Measurements from ENCODE around the gene VAV3.

VAV3 gene

DNA sequence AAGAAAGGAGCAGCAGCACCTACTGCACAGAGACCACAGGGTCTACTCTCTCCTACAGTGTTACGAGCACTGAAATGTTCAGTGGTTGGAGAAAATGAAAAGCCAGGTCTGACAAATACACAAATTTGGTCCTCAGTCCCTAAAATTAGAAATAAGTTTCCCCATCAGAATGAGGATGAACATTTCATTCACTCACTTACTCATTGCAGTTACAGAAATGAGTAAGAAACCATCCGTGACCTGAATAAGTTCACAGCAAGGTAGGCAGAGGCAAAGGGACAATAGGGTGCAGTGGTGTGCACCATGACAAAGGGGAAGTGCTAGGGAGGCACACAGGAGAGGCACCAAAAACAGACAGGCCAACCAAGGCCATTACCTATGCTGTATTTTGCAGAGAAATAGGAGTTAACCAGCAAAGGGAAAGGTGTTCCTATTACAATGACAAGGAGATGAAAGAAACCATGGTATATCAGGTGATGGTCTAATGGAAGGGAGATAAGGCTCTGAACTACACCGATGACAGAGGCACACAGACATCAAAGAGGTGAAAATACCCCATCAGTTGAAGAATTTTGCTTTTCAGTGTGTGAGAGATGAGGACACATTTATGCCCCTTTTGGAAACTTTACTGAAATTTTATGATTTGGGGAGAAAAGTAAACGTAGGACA lies 29.4 kb downstream of the VAV3 start:
- H3K27ac ChIP-seq = peak overlapping the region; percentile 11; the same call in 1 of the 2 replicates
- no peak for TF ChIP-seq CTCF (conservative IDR thresholded peaks at IDR 0.05)

- no peak for TF ChIP-seq CTCF (conservative IDR thresholded peaks at IDR 0.05)
- H3K27ac ChIP-seq = peak overlapping the region; percentile 11; the same call in 1 of the 2 replicates
These were observed 30.4 kb downstream of the VAV3 start for GRCh38 chr1:107934578-107934977.

GRCh38 chr1:107933736-107934135 lies 31.2 kb downstream of the VAV3 start:
- TF ChIP-seq CTCF (conservative IDR thresholded peaks at IDR 0.05) = no peak

DNA sequence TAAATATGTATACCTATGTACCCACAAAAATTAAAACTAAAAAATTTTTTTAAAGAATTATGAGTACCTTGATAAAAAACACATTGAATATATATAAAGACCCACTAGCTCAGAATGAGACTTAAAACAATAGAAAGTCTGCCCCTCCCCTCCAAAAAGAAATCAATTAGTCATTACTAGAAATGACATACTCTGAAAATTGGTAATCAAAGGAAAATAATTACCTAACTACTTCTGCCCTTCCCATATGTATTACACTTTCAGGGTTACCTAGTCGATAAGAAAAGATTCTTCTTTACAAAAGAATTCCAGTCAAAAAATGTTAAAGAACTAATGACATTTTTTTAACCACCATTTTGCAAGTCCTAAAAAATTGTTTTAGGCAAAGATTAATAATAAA lies 34.7 kb downstream of the VAV3 start:
- H3K27ac ChIP-seq = no peak overlapping the region
- no peak for TF ChIP-seq CTCF (conservative IDR thresholded peaks at IDR 0.05)

More at GRCh38 chr1:107933736-107934135, 31.2 kb downstream of the VAV3 start:
- no peak overlapping the region for H3K27ac ChIP-seq

DNA sequence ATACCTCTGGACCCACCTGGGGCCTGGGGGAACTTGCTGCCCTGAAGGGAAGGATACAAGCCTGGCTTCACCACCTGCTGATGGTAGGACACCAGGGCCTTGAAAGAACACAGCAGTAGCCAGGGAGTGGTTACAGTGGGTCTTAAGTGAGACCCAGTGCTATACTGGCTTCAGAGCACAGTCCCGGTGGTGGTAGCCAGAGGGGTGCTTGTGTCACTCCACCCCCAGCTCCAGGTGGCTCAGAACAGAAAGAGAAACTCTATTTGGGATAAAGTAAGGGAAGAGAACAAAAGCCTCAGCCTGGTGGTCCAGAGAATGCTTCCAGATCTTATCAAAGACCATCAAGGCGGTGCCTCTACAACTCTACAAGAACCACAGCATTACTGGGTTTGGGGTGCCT lies 37.2 kb downstream of the VAV3 start:
- no peak overlapping the region for H3K27ac ChIP-seq
- no peak for TF ChIP-seq CTCF (conservative IDR thresholded peaks at IDR 0.05)

DNA sequence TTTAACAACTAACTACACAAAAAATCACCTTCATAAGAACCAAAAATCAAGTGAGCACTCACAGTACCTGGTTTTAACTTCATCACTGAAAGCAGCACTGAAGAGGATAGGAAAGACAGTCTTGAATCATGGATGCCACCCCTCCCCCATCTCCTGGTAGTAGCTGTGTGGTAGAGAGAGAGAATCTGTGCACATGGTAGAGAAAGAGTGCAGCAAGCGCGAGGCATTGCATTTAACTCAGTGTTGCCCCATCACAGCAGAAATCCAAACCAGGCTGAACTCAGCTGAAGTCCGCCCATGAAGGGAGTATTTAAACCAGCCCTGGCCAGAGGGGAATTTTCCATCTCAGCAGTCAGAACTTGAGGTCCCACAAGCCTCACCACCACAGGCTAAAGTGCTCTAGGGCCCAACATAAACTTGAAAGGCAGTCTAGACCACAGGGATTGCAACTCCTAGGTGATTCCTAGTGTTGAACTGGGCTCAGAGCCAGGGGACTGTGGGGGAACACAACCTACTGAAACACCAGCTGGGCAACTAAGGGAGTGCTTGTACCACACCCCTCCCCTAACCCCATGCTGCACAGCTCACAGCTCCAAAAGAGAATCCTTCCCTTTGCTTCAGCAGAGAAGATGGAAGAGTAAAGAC lies 38.4 kb downstream of the VAV3 start:
- no peak for TF ChIP-seq CTCF (conservative IDR thresholded peaks at IDR 0.05)
- H3K27ac ChIP-seq = no peak overlapping the region

DNA sequence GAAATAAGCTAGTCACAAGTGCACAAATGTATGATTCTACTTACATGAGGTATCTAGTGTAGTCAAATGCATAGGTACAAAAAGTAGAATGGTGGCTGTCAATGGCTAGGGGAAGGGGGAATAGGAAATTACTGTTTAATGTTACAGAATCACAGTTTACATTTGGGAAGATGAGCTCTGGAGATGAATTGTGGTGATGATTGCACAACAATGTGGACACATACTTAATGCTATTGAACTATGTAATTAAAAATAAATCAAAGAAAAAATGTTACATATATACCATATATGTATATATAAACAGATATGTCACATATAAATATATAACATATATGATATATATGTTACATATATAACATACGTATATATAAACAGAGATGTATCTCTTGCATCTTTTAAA lies 39.4 kb downstream of the VAV3 start:
- no peak for TF ChIP-seq CTCF (conservative IDR thresholded peaks at IDR 0.05)
- no peak overlapping the region for H3K27ac ChIP-seq
